Measurements from ENCODE around the gene SYS1. TPM values are rescaled to one million over a fixed set of nuclear protein-coding genes. Genes with fewer than 3 reads are reported as not detected.
A peak's percentile ranks its signal among the peaks of the same experiment; 100 is the strongest.

Gene SYS1
- total RNA-seq, 5 donors from 2014 or later (not counting 1 experiment from before 2014, with no cell fraction given), result 53.1 to 86.9 (median 58.2) TPM

- peaks cover 13 to 33% of the 10 kb centered on the region in 2 experiments for H3K4me1 ChIP-seq (ENCODE audit: control insufficient read depth in 1 of 2, extremely low read depth in 1 of 2, insufficient read depth in 2 of 2, low read length in 2 of 2)
- no peak overlapping the region for H3K4me3 ChIP-seq (ENCODE audit: control insufficient read depth in 1 of 2, extremely low read depth in 1 of 2, low read length in 1 of 2)
- no peaks in the 10 kb centered on the region for H3K9me3 Mint-ChIP-seq
- H3K27me3 Mint-ChIP-seq, result peaks cover 26 to 30% of the 10 kb centered on the region in 2 donors
- H3K9me3 ChIP-seq, result no peaks in the 10 kb centered on the region
- peaks cover 21 to 38% (median 30%) of the 10 kb centered on the region in 3 donors for H3K4me1 Mint-ChIP-seq
- H3K27ac Mint-ChIP-seq, result no peak overlapping the region
- H3K4me3 Mint-ChIP-seq, result no peak overlapping the region
- no peak overlapping the region for H3K27ac ChIP-seq (ENCODE audit: low read length)
- H3K36me3 ChIP-seq (ENCODE audit: control insufficient read depth in 2 of 2, extremely low read depth in 1 of 2, insufficient read depth in 1 of 2, low read length in 1 of 2), result no peaks in the 10 kb centered on the region
- ChIA-PET POLR2A (interaction anchor here in 1 of 2 donors (0.6 kb wide), 1 partner anchor 1166 kb away, joined by 5 read pairs; no protein-coding TSS in a partner anchor), CTCF (interaction anchor here (0.6 to 5.7 kb wide), 19 partner anchors 24 to 1169 kb away, joined by 3 to 51 read pairs (median 4); partner anchors contain the start of gene SYS1 (in 1 of the 2))
- H3K36me3 Mint-ChIP-seq, result no peaks in the 10 kb centered on the region
- DNase-seq (no peak), ATAC-seq (replicated peaks in 1 of 4) (no peak)
- 69% methylated on average over 2 of the region's 7 CpGs for WGBS (ENCODE audit: insufficient coverage)
- peaks cover 2 to 27% of the 10 kb centered on the region in 2 experiments for H3K27me3 ChIP-seq (replicated peaks in 1 of 2; ENCODE audit: control insufficient read depth in 2 of 2, extremely low read depth in 1 of 2, insufficient read depth in 2 of 2, low read length in 1 of 2)
Observed at GRCh38 chr20:45318386-45318939, 44.5 kb upstream of the SYS1 start.

GRCh38 chr20:45318948-45319347, 44.0 kb upstream of the SYS1 start:
- Mint-ChIP-seq H3K27ac (peak overlapping the region; percentile 12 to 31), H3K4me1 (peaks cover 21 to 38% (median 30%) of the 10 kb centered on the region in 3 donors), H3K9me3 (no peaks in the 10 kb centered on the region), H3K36me3 (no peaks in the 10 kb centered on the region), H3K27me3 (peaks cover 21 to 26% of the 10 kb centered on the region in 2 donors), H3K4me3 (peak overlapping the region in 1 of 3 donors; percentile 17)
- Histone ChIP-seq H3K9me3 (no peaks in the 10 kb centered on the region), H3K27ac (ENCODE audit: low read length) (no peak overlapping the region), H3K27me3 (replicated peaks in 1 of 2; ENCODE audit: control insufficient read depth in 2 of 2, extremely low read depth in 1 of 2, insufficient read depth in 2 of 2, low read length in 1 of 2) (peaks cover 2 to 22% of the 10 kb centered on the region in 2 experiments), H3K36me3 (ENCODE audit: control insufficient read depth in 2 of 2, extremely low read depth in 1 of 2, insufficient read depth in 1 of 2, low read length in 1 of 2) (no peaks in the 10 kb centered on the region), H3K4me1 (ENCODE audit: control insufficient read depth in 1 of 2, extremely low read depth in 1 of 2, insufficient read depth in 2 of 2, low read length in 2 of 2) (peaks cover 13 to 33% of the 10 kb centered on the region in 2 experiments), H3K4me3 (ENCODE audit: control insufficient read depth in 1 of 2, extremely low read depth in 1 of 2, low read length in 1 of 2) (no peak overlapping the region)
- no peak for DNase-seq
- no CpG with 5 or more reads among the region's 2 CpGs for WGBS (ENCODE audit: insufficient coverage)
- ChIA-PET CTCF (interaction anchor here (0.6 to 5.7 kb wide), 19 partner anchors 25 to 1170 kb away, joined by 3 to 51 read pairs (median 4); partner anchors contain the start of gene SYS1 (in 1 of the 2)), POLR2A (interaction anchor here (0.6 to 1.2 kb wide), 3 partner anchors 33 to 1166 kb away, joined by 3 to 5 read pairs (median 3); no protein-coding TSS in a partner anchor)
- no peak for ATAC-seq (replicated peaks in 1 of 4)

DNA sequence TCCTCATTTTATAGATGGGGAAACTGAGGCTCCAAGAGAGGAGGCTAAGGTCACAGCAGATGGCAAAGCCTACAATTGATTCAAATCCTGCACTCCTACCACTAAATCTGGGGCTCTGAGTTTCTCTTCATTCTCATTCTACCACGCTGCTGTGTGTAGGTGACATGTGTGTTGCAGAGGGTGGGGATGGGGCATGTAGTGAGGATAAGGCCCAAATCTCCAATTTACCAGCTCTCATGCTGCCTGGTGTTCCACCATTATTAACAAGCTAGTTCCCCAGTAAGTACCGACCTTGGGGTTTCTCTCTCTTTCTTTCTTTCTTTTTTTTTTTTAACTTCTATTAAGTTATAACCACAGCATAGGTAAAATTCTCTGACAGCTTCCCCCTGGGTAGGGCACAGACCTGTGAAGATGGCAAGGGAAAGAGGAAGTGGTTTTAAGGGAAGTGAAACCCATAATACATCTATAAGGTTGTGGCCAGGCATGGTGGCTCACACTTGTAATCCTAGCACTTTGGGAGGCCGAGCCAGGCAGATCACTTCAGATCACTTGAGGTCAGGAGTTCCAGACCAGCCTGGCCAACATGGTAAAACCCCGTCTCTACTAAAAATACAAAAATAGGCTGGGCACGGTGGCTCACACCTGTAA, 41.9 kb upstream of the SYS1 start:
- peak in 4 of 35 experiments; percentile 6 to 43 (median 13) for DNase-seq
- WGBS (ENCODE audit: insufficient coverage), result 30% methylated on average over 2 of the region's 5 CpGs
- H3K27ac Mint-ChIP-seq, result peak overlapping the region in 1 of 2 donors; percentile 55

DNA sequence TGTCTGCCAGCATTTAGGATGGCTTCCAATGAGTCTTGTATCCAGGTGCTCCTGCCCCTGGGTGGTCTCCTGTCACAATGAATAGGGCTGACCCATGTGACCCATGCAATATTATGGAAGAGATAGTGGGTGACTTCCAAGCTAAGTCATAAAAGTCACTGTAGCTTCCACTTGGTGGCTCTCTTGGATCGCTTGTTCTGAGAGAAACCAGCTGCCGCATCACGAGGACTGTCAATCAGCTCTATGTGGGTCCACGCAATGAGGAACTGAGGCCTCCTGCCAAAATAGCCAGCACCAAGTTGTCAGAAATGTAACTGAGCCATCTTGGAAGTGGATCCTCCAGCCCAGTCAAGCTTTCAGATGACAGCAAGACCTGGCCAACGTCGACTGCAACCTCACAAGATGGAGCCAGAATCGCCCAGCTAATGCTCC, 40.0 kb upstream of the SYS1 start:
- no peaks in the 10 kb centered on the region for H3K9me3 ChIP-seq
- H3K27ac ChIP-seq (ENCODE audit: low read length), result no peak overlapping the region
- no peak for ATAC-seq (replicated peaks in 1 of 4)
- no peaks in the 10 kb centered on the region for H3K36me3 ChIP-seq (ENCODE audit: control insufficient read depth in 2 of 2, extremely low read depth in 1 of 2, insufficient read depth in 1 of 2, low read length in 1 of 2)
- DNase-seq, result peak in 1 of 35 experiments; percentile 15
- no peak overlapping the region for H3K27ac Mint-ChIP-seq
- no peaks in the 10 kb centered on the region for H3K27me3 Mint-ChIP-seq
- H3K4me1 Mint-ChIP-seq, result peaks cover 21 to 27% (median 27%) of the 10 kb centered on the region in 3 donors
- ChIA-PET POLR2A (no interaction called here), CTCF (interaction anchor here (1.1 to 5.7 kb wide), 3 partner anchors 114 to 448 kb away, joined by 5 to 51 read pairs (median 6); no protein-coding TSS in a partner anchor)
- no peaks in the 10 kb centered on the region for H3K27me3 ChIP-seq (replicated peaks in 1 of 2; ENCODE audit: control insufficient read depth in 2 of 2, extremely low read depth in 1 of 2, insufficient read depth in 2 of 2, low read length in 1 of 2)
- 60% methylated on average over 4 of the region's 7 CpGs for WGBS (ENCODE audit: insufficient coverage)
- peaks cover 13 to 33% of the 10 kb centered on the region in 2 experiments for H3K4me1 ChIP-seq (ENCODE audit: control insufficient read depth in 1 of 2, extremely low read depth in 1 of 2, insufficient read depth in 2 of 2, low read length in 2 of 2)
- H3K4me3 ChIP-seq (ENCODE audit: control insufficient read depth in 1 of 2, extremely low read depth in 1 of 2, low read length in 1 of 2), result no peak overlapping the region
- H3K9me3 Mint-ChIP-seq, result no peaks in the 10 kb centered on the region
- H3K4me3 Mint-ChIP-seq, result no peak overlapping the region
- H3K36me3 Mint-ChIP-seq, result no peaks in the 10 kb centered on the region

More for the DNA sequence above, 41.9 kb upstream of the SYS1 start:
- CTCF ChIA-PET, result interaction anchor here (0.9 to 5.7 kb wide), 4 partner anchors 41 to 450 kb away, joined by 3 to 51 read pairs (median 4); partner anchors contain the start of gene SYS1 (in 1 of the 2)
- H3K36me3 Mint-ChIP-seq, result no peaks in the 10 kb centered on the region
- H3K4me1 Mint-ChIP-seq, result peaks cover 21 to 32% (median 30%) of the 10 kb centered on the region in 3 donors
- Histone ChIP-seq H3K9me3 (no peaks in the 10 kb centered on the region), H3K27ac (ENCODE audit: low read length) (no peak overlapping the region), H3K27me3 (replicated peaks in 1 of 2; ENCODE audit: control insufficient read depth in 2 of 2, extremely low read depth in 1 of 2, insufficient read depth in 2 of 2, low read length in 1 of 2) (peaks cover under 1 to 12% of the 10 kb centered on the region in 2 experiments), H3K4me1 (ENCODE audit: control insufficient read depth in 1 of 2, extremely low read depth in 1 of 2, insufficient read depth in 2 of 2, low read length in 2 of 2) (peaks cover 13 to 33% of the 10 kb centered on the region in 2 experiments), H3K36me3 (ENCODE audit: control insufficient read depth in 2 of 2, extremely low read depth in 1 of 2, insufficient read depth in 1 of 2, low read length in 1 of 2) (no peaks in the 10 kb centered on the region), H3K4me3 (ENCODE audit: control insufficient read depth in 1 of 2, extremely low read depth in 1 of 2, low read length in 1 of 2) (no peak overlapping the region)
- ATAC-seq (replicated peaks in 1 of 4), result peak in 3 of 4 experiments; percentile 64 to 86 (median 70)
- H3K4me3 Mint-ChIP-seq, result peak overlapping the region in 1 of 3 donors; percentile 1
- POLR2A ChIA-PET, result no interaction called here
- H3K9me3 Mint-ChIP-seq, result no peaks in the 10 kb centered on the region
- H3K27me3 Mint-ChIP-seq, result peaks cover 5 to 7% of the 10 kb centered on the region in 2 donors

- H3K36me3 Mint-ChIP-seq, result no peaks in the 10 kb centered on the region
- CTCF ChIA-PET, result interaction anchor here in 1 of 2 donors (0.6 kb wide), 1 partner anchor 31 kb away, joined by 3 read pairs; no protein-coding TSS in a partner anchor
- H3K27me3 Mint-ChIP-seq, result no peaks in the 10 kb centered on the region
- no peak overlapping the region for H3K27ac ChIP-seq (ENCODE audit: low read length)
- H3K9me3 Mint-ChIP-seq, result no peaks in the 10 kb centered on the region
- no peaks in the 10 kb centered on the region for H3K36me3 ChIP-seq (ENCODE audit: control insufficient read depth in 2 of 2, extremely low read depth in 1 of 2, insufficient read depth in 1 of 2, low read length in 1 of 2)
- no peak overlapping the region for H3K4me3 ChIP-seq (ENCODE audit: control insufficient read depth in 1 of 2, extremely low read depth in 1 of 2, low read length in 1 of 2)
- no peak overlapping the region for H3K4me3 Mint-ChIP-seq
- ATAC-seq (replicated peaks in 1 of 4) (no peak), DNase-seq (no peak)
- POLR2A ChIA-PET, result no interaction called here
- H3K27ac Mint-ChIP-seq, result no peak overlapping the region
- no peaks in the 10 kb centered on the region for H3K9me3 ChIP-seq
- peaks cover 16 to 22% (median 21%) of the 10 kb centered on the region in 3 donors for H3K4me1 Mint-ChIP-seq
- peaks cover 13 to 30% of the 10 kb centered on the region in 2 experiments for H3K4me1 ChIP-seq (ENCODE audit: control insufficient read depth in 1 of 2, extremely low read depth in 1 of 2, insufficient read depth in 2 of 2, low read length in 2 of 2)
- no peaks in the 10 kb centered on the region for H3K27me3 ChIP-seq (replicated peaks in 1 of 2; ENCODE audit: control insufficient read depth in 2 of 2, extremely low read depth in 1 of 2, insufficient read depth in 2 of 2, low read length in 1 of 2)
Observed at GRCh38 chr20:45323731-45324130, 39.2 kb upstream of the SYS1 start.

DNA sequence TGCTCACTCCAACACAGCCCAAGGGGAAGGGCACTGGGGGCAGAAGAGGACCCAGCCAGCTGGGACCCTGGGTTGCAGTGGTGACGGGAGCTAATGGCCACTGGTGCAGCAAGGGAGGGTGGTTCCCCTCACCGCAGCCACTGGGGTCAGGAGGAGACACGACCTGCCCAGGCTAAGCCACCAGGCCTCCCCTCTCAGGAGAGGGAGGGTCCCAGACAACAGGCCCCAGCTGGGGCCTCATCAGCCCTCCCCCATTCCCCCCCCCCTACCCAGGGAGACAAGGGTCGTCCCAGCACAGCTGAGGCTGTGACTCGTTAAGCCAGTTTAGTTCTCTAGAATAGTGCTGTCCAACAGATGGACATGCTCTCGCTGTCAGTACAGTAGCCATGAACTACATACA, 37.6 kb upstream of the SYS1 start:
- Histone ChIP-seq H3K27ac (ENCODE audit: low read length) (no peak overlapping the region), H3K4me3 (ENCODE audit: control insufficient read depth in 1 of 2, extremely low read depth in 1 of 2, low read length in 1 of 2) (no peak overlapping the region), H3K9me3 (no peaks in the 10 kb centered on the region), H3K36me3 (ENCODE audit: control insufficient read depth in 2 of 2, extremely low read depth in 1 of 2, insufficient read depth in 1 of 2, low read length in 1 of 2) (no peaks in the 10 kb centered on the region), H3K27me3 (replicated peaks in 1 of 2; ENCODE audit: control insufficient read depth in 2 of 2, extremely low read depth in 1 of 2, insufficient read depth in 2 of 2, low read length in 1 of 2) (no peaks in the 10 kb centered on the region), H3K4me1 (ENCODE audit: control insufficient read depth in 1 of 2, extremely low read depth in 1 of 2, insufficient read depth in 2 of 2, low read length in 2 of 2) (peaks cover 6 to 15% of the 10 kb centered on the region in 2 experiments)
- no peak for ATAC-seq (replicated peaks in 1 of 4)
- no peak for DNase-seq
- H3K27ac Mint-ChIP-seq, result no peak overlapping the region
- ChIA-PET CTCF (interaction anchor here in 1 of 2 donors (1.4 kb wide), 1 partner anchor 111 kb away, joined by 3 read pairs; no protein-coding TSS in a partner anchor), POLR2A (no interaction called here)
- peaks cover 7 to 11% (median 9%) of the 10 kb centered on the region in 3 donors for H3K4me1 Mint-ChIP-seq
- no peaks in the 10 kb centered on the region for H3K27me3 Mint-ChIP-seq
- WGBS (ENCODE audit: insufficient coverage), result 100% methylated on average over 1 of the region's 6 CpGs
- H3K4me3 Mint-ChIP-seq, result no peak overlapping the region
- no peaks in the 10 kb centered on the region for H3K9me3 Mint-ChIP-seq
- H3K36me3 Mint-ChIP-seq, result no peaks in the 10 kb centered on the region
